Measurements from ENCODE around the gene INPP5F. TPM values are rescaled to one million over a fixed set of nuclear protein-coding genes. Genes with fewer than 3 reads are reported as not detected.
A peak's percentile ranks its signal among the peaks of the same experiment; 100 is the strongest.

The INPP5F gene
- total RNA-seq, 1 donor from 2014 or later: 15.3 TPM

DNA sequence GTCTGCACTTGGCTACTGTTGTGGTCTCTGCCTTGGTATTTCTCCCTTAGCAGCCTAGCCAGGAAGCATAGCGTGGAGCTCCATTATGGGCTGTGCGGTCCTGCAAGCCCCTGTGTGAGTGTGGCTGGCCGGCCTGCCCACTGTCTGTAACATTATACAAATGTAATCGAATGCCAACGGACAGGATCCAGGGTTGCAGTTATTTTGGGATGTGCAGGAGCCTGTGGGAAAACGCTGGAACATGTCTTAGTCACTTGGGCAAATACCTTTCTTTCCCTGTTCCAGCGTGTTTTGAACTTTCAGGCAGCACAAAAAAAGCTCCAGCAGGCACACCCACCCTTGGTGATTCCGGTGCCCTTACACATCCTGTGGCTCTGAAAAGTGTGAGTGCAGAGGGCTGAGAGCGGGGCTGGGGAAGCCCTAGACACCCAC is 45.2 kb upstream of the INPP5F start:
- Histone ChIP-seq H3K4me3 (ENCODE audit: low read depth, low read length) (no peak overlapping the region), H3K36me3 (ENCODE audit: control insufficient read depth, insufficient read depth, low read length) (no peaks in the 10 kb centered on the region), H3K27me3 (ENCODE audit: control insufficient read depth, insufficient read depth, low read length) (no peaks in the 10 kb centered on the region)
- no peak for DNase-seq (ENCODE audit: low read depth)
- TF ChIP-seq, protein P1, sequence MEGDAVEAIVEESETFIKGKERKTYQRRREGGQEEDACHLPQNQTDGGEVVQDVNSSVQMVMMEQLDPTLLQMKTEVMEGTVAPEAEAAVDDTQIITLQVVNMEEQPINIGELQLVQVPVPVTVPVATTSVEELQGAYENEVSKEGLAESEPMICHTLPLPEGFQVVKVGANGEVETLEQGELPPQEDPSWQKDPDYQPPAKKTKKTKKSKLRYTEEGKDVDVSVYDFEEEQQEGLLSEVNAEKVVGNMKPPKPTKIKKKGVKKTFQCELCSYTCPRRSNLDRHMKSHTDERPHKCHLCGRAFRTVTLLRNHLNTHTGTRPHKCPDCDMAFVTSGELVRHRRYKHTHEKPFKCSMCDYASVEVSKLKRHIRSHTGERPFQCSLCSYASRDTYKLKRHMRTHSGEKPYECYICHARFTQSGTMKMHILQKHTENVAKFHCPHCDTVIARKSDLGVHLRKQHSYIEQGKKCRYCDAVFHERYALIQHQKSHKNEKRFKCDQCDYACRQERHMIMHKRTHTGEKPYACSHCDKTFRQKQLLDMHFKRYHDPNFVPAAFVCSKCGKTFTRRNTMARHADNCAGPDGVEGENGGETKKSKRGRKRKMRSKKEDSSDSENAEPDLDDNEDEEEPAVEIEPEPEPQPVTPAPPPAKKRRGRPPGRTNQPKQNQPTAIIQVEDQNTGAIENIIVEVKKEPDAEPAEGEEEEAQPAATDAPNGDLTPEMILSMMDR (IDR thresholded peaks at IDR 0.05; ENCODE audit: insufficient read depth, low read length, poor library complexity, severe bottlenecking): no peak

DNA sequence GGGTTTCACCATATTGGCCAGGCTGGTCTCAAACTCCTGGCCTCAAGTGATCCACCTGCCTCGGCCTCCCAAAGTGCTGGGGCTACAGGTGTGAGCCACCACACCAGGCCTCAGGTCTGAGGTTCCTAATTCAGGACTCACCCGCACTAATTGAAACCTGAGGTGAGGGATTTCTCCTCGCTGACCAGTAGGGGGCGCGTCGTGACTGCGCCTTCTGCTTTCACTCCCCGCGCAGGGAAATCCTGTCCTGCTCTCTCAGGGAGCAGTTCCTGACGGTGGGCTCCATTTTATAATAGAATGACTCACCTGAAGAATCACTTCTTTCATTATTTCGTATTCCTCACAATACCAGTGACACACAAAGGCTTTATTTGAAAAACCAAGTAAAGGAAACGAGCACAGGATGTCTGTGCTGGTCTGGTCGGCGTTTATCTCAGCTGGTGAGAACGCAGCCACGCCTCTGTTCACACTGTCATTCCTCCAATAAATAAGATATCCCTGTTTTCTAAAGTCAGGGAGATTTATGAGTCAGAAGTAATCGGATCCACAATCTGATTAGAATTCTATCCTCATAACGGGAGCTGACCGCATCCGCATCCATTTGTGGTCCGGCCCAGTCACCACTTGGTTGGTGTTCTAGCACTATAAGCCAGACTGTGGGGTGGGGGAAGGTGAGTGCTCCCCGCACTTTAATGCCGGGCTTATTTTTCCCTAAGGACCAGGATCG is 39.2 kb upstream of the INPP5F start:
- no peak for DNase-seq (ENCODE audit: low read depth)
- Histone ChIP-seq H3K36me3 (ENCODE audit: control insufficient read depth, insufficient read depth, low read length) (no peaks in the 10 kb centered on the region), H3K27me3 (ENCODE audit: control insufficient read depth, insufficient read depth, low read length) (no peaks in the 10 kb centered on the region), H3K4me3 (ENCODE audit: low read depth, low read length) (peak overlapping the region; percentile 5)
- TF ChIP-seq, protein P1 (IDR thresholded peaks at IDR 0.05; ENCODE audit: insufficient read depth, low read length, poor library complexity, severe bottlenecking): peak; percentile 86

- DNase-seq (ENCODE audit: low read depth): no peak
- no peaks in the 10 kb centered on the region for H3K36me3 ChIP-seq (ENCODE audit: control insufficient read depth, insufficient read depth, low read length)
- TF ChIP-seq, protein P1 (IDR thresholded peaks at IDR 0.05; ENCODE audit: insufficient read depth, low read length, poor library complexity, severe bottlenecking): no peak
- H3K4me3 ChIP-seq (ENCODE audit: low read depth, low read length): no peak overlapping the region
- no peaks in the 10 kb centered on the region for H3K27me3 ChIP-seq (ENCODE audit: control insufficient read depth, insufficient read depth, low read length)
These were observed 38.4 kb upstream of the INPP5F start for GRCh38 chr10:119687192-119688032.

DNA sequence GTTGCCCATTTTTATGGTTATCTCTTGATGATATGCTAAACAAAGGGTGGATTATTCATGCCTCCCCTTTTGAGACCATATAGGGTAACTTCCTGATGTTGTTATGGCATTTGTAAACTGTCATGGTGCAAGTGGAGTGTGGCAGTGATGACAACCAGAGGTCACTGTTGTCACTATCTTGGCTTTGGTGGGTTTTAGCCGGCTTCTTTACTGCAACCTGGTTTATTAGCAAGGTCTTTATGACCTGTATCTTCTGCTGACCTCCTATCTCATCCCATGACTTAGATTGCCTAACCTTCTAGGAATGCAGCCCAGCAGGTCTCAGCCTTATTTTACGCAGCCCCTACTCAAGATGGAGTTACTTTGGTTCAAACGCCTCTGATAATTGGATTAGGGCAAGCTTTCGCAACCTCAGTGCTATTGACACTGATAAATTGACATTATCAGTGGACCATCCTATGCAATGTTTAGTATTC is 37.8 kb upstream of the INPP5F start:
- TF ChIP-seq, protein P1 (IDR thresholded peaks at IDR 0.05; ENCODE audit: insufficient read depth, low read length, poor library complexity, severe bottlenecking): no peak
- H3K36me3 ChIP-seq (ENCODE audit: control insufficient read depth, insufficient read depth, low read length): no peaks in the 10 kb centered on the region
- no peak for DNase-seq (ENCODE audit: low read depth)
- no peak overlapping the region for H3K4me3 ChIP-seq (ENCODE audit: low read depth, low read length)
- no peaks in the 10 kb centered on the region for H3K27me3 ChIP-seq (ENCODE audit: control insufficient read depth, insufficient read depth, low read length)

- no peaks in the 10 kb centered on the region for H3K27me3 ChIP-seq (ENCODE audit: control insufficient read depth, insufficient read depth, low read length)
- TF ChIP-seq, protein P1 (IDR thresholded peaks at IDR 0.05; ENCODE audit: insufficient read depth, low read length, poor library complexity, severe bottlenecking): no peak
- H3K36me3 ChIP-seq (ENCODE audit: control insufficient read depth, insufficient read depth, low read length): no peaks in the 10 kb centered on the region
- no peak for DNase-seq (ENCODE audit: low read depth)
- H3K4me3 ChIP-seq (ENCODE audit: low read depth, low read length): no peak overlapping the region
These were observed 36.8 kb upstream of the INPP5F start for GRCh38 chr10:119689016-119689580.
